DOHH2 (cell line): ENCODE measurements around the gene CRACR2A.

Source experiments
- H3F3A ChIP-seq: fragments of 200-600 bp; sonication (generic), shearing (Covaris generic); 2 replicates; pipeline ENCODE4 v1.6.0; 2016; ENCODE audit warnings: antibody characterized with exemption, mild to moderate bottlenecking; ENCODE audit not compliant: control insufficient read depth, insufficient read depth
- H3K27ac ChIP-seq: fragments of 200-600 bp; sonication (generic); 2 replicates; pipeline ENCODE4 v1.5.1; 2014; ENCODE audit warnings: low read depth, mild to moderate bottlenecking, low read length, moderate library complexity
- H3K27me3 ChIP-seq: fragments of 200-600 bp; sonication (generic); 2 replicates; pipeline ENCODE4 v1.6.1; 2014; ENCODE audit warnings: mild to moderate bottlenecking, low read length, mixed read lengths; ENCODE audit not compliant: control insufficient read depth
- H3K36me3 ChIP-seq: fragments of 200-600 bp; sonication (generic); 2 replicates; pipeline ENCODE4 v1.6.1; 2014; ENCODE audit warnings: mild to moderate bottlenecking, low read length, moderate library complexity, mixed read lengths; ENCODE audit not compliant: control insufficient read depth
- H3K4me1 ChIP-seq: fragments of 200-600 bp; sonication (generic); 2 replicates; pipeline ENCODE4 v1.6.1; 2014; ENCODE audit warnings: mild to moderate bottlenecking, low read length, mixed read lengths; ENCODE audit not compliant: control insufficient read depth
- H3K4me2 ChIP-seq: fragments of 200-600 bp; sonication (generic); 2 replicates; pipeline ENCODE4 v1.6.0; 2014; ENCODE audit warnings: mild to moderate bottlenecking, low read length, moderate library complexity
- H3K4me3 ChIP-seq: fragments of 200-600 bp; sonication (generic); 2 replicates; pipeline ENCODE4 v1.5.1; 2014; ENCODE audit warnings: mild to moderate bottlenecking, low read length, mixed read lengths
- H3K79me2 ChIP-seq: fragments of 200-600 bp; sonication (generic); 2 replicates; pipeline ENCODE4 v1.6.1; 2014; ENCODE audit warnings: mild to moderate bottlenecking, low read length, mixed read lengths; ENCODE audit not compliant: control insufficient read depth
- H3K9me2 ChIP-seq: fragments of 200-600 bp; sonication (generic); replicated peaks from 2 replicates; pipeline ENCODE4 v1.6.1; 2014; ENCODE audit warnings: mild to moderate bottlenecking, low read length, mixed read lengths; ENCODE audit not compliant: control insufficient read depth
- H3K9me3 ChIP-seq: fragments of 200-600 bp; sonication (generic); 2 replicates; pipeline ENCODE4 v1.6.1; 2014; ENCODE audit warnings: antibody characterized with exemption, low read length, mixed read lengths; ENCODE audit not compliant: control insufficient read depth, insufficient read depth
- H4K20me1 ChIP-seq: fragments of 200-600 bp; sonication (generic); 2 replicates; pipeline ENCODE4 v1.6.0; 2014; ENCODE audit warnings: low read depth, mild to moderate bottlenecking, antibody characterized with exemption, low read length, moderate library complexity; ENCODE audit not compliant: control insufficient read depth, insufficient read depth
- EZH2phosphoT487 ChIP-seq: fragments of 200-600 bp; sonication (generic); IDR thresholded peaks from 2 replicates; pipeline ENCODE4 v1.6.1; 2017; ENCODE audit warnings: borderline replicate concordance, mild to moderate bottlenecking, antibody characterized with exemption, low read length, moderate library complexity, mixed read lengths
- TF ChIP-seq, protein P1 (sequence below): fragments of 200-600 bp; sonication (generic); IDR thresholded peaks from one replicate; pipeline ENCODE4 v1.5.1; 2014; ENCODE audit warnings: antibody characterized with exemption, mild to moderate bottlenecking, low read depth, low read length; ENCODE audit not compliant: poor library complexity, severe bottlenecking

The CRACR2A gene

DNA sequence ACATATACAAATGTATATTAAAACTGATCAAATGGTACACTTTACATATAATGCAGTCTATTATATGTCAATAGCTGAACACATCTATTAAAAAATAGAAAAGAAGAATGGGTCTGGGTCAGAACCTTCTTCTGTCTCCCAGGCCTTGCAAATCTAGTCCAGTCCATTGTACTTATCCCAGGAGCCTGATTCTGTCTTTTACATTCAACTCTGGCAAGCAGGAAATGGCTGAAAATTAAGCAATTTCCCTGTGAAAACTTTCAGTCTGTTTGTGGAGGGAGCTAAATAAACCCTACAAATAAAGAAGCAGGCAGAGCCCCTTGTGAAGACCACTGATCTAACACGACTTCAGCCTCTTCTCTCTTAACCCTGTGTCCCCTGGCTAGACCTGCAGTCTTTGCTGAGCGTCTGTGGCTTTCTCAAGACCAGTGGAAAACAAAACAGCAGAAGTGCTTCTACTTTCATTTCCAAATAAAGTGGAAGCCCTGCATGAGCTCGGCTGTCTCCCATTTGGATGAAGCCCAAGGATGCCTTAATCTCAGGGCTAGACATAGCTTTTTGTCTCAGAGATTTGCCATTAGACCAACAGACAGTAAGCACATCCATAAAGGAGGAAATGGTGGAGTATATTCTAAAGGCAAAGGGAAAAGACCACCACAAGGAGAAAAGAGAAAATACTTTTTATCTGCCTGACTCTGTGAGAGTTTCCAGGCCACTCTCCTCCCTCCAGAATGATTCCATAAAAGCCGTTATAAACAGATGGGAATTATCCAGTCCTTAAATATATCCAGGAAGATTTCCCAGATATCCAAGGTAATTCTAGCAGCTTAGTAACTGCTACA, 48.2 kb downstream of the CRACR2A start:
- no peak overlapping the region for H3K27ac ChIP-seq
- H3K27me3 ChIP-seq, result no peaks in the 10 kb centered on the region
- peaks cover 3% of the 10 kb centered on the region; the same call in 1 of the 2 replicates for H3K79me2 ChIP-seq
- H3K4me3 ChIP-seq, result no peak overlapping the region
- no peaks in the 10 kb centered on the region for H3K9me2 ChIP-seq
- TF ChIP-seq, protein P1, sequence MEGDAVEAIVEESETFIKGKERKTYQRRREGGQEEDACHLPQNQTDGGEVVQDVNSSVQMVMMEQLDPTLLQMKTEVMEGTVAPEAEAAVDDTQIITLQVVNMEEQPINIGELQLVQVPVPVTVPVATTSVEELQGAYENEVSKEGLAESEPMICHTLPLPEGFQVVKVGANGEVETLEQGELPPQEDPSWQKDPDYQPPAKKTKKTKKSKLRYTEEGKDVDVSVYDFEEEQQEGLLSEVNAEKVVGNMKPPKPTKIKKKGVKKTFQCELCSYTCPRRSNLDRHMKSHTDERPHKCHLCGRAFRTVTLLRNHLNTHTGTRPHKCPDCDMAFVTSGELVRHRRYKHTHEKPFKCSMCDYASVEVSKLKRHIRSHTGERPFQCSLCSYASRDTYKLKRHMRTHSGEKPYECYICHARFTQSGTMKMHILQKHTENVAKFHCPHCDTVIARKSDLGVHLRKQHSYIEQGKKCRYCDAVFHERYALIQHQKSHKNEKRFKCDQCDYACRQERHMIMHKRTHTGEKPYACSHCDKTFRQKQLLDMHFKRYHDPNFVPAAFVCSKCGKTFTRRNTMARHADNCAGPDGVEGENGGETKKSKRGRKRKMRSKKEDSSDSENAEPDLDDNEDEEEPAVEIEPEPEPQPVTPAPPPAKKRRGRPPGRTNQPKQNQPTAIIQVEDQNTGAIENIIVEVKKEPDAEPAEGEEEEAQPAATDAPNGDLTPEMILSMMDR, result no peak
- no peak for TF ChIP-seq EZH2phosphoT487
- no peaks in the 10 kb centered on the region for H3K4me1 ChIP-seq
- H4K20me1 ChIP-seq, result no peaks in the 10 kb centered on the region
- 0 out of 2 replicates have a peak, but pooled peaks cover 5% of the 10 kb centered on the region for H3K9me3 ChIP-seq
- H3K4me2 ChIP-seq, result no peak overlapping the region
- H3F3A ChIP-seq, result no peaks in the 10 kb centered on the region
- H3K36me3 ChIP-seq, result peaks cover 4% of the 10 kb centered on the region; the same call in 1 of the 2 replicates

DNA sequence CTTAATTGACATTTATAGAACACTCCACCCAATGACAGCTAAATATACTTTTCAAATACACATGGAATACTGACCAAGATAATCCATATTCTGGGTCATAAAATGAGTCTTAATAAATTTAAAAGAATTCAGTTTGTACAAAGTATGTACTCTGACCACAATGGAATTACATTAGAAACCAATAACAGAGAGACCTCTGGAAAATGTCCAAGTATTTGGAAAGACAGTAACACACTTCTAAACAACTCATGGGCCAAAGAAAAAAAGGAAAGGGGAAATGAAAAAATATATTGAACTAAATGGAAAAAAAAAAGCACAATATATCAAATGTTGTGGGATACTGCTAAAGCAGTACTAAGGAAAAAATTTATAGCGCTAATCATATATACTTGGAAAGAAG, 52.0 kb downstream of the CRACR2A start:
- TF ChIP-seq EZH2phosphoT487, result no peak
- TF ChIP-seq, protein P1, result no peak
- Histone ChIP-seq H3K36me3 (peaks cover 14% of the 10 kb centered on the region), H3K4me3 (no peak overlapping the region), H4K20me1 (no peaks in the 10 kb centered on the region), H3F3A (no peaks in the 10 kb centered on the region), H3K4me2 (no peak overlapping the region), H3K27me3 (no peaks in the 10 kb centered on the region), H3K4me1 (no peaks in the 10 kb centered on the region), H3K27ac (no peak overlapping the region), H3K79me2 (peaks cover 3% of the 10 kb centered on the region; the same call in 1 of the 2 replicates), H3K9me2 (no peaks in the 10 kb centered on the region), H3K9me3 (0 out of 2 replicates have a peak, but pooled peaks cover 5% of the 10 kb centered on the region)

DNA sequence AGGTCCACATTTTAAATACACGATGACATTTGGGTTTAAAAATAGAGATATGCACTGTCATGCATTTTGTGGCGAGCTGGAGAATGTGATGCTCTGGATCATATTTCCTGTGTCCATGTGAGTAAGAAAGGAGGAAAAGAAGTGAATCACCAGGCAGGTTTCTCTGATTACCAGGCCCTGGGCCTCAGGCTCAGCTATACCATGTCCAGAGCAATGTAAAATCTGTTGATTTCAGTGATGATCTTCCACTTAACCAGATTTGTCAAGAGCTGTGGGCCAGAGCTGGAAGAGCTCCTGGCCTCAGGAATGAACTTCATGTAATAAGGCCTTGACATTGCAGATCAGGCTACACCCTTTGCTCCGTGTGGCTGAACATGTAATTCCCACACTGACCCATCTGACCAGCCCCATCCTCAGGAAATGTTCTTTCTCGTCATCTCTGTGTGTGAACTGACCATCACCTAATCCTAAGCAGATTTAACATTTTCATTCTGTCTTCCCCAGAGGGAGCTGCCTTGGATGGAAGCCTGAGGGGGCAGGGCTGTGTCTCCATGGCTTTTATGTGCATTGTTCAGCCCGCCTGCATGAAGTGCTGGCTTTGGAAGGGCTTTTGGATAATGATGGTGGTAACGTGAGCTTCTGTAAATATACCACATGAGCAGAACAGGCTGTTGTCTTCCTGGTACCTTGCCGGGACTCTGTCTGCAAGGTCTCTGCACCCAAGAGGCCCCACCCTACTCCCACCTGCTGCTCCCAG, 54.5 kb downstream of the CRACR2A start:
- TF ChIP-seq, protein P1, result no peak
- TF ChIP-seq EZH2phosphoT487, result no peak
- Histone ChIP-seq H4K20me1 (no peaks in the 10 kb centered on the region), H3K4me3 (no peak overlapping the region), H3K79me2 (peaks cover 3% of the 10 kb centered on the region; the same call in 1 of the 2 replicates), H3K9me2 (no peaks in the 10 kb centered on the region), H3K4me2 (no peak overlapping the region), H3K27me3 (no peaks in the 10 kb centered on the region), H3F3A (no peaks in the 10 kb centered on the region), H3K27ac (no peak overlapping the region), H3K36me3 (peaks cover 30% of the 10 kb centered on the region), H3K9me3 (no peaks in the 10 kb centered on the region), H3K4me1 (no peaks in the 10 kb centered on the region)
